ENCODE measurements around the gene PKN2. TPM values are rescaled to one million over a fixed set of nuclear protein-coding genes. Genes with fewer than 3 reads are reported as not detected.

The PKN2 gene
- total and polyA plus RNA-seq, 2 donors from 2014 or later = 7.3 to 49.3 TPM

GRCh38 chr1:88746916-88747315, 62.8 kb downstream of the PKN2 start:
- intact Hi-C loops (cut with DNase I) = no loop called here
- DNase-seq (no peak), FAIRE-seq (no peak)
- Histone ChIP-seq H3K27ac (ENCODE audit: low read depth in 2 of 2, low read length in 2 of 2) (no peak overlapping the region), H3K4me1 (ENCODE audit: control insufficient read depth in 2 of 3, insufficient read depth in 2 of 3, low read depth in 1 of 3, low read length in 3 of 3) (no peaks in the 10 kb centered on the region), H3K27me3 (ENCODE audit: control insufficient read depth, insufficient read depth, low read length) (no peaks in the 10 kb centered on the region), H3K9me3 (ENCODE audit: control insufficient read depth in 2 of 3, insufficient read depth in 1 of 3, low read length in 3 of 3) (no peaks in the 10 kb centered on the region), H3K36me3 (ENCODE audit: control insufficient read depth in 2 of 3, insufficient read depth in 3 of 3, low read length in 3 of 3) (peaks cover 0 to 10% (median 0%) of the 10 kb centered on the region in 3 donors), H3K9ac (ENCODE audit: low read length in 3 of 3) (no peak overlapping the region), H3K4me3 (ENCODE audit: low read length in 3 of 3) (no peak overlapping the region)
- no peak for TF ChIP-seq CTCF (IDR thresholded peaks at IDR 0.05; ENCODE audit: borderline replicate concordance, extremely low read depth, insufficient read depth)

GRCh38 chr1:88751714-88752113, 67.6 kb downstream of the PKN2 start:
- Histone ChIP-seq H3K27me3 (ENCODE audit: control insufficient read depth, insufficient read depth, low read length) (no peaks in the 10 kb centered on the region), H3K4me3 (ENCODE audit: low read length in 3 of 3) (no peak overlapping the region), H3K27ac (ENCODE audit: low read depth in 2 of 2, low read length in 2 of 2) (no peak overlapping the region), H3K9ac (ENCODE audit: low read length in 3 of 3) (no peak overlapping the region), H3K4me1 (ENCODE audit: control insufficient read depth in 2 of 3, insufficient read depth in 2 of 3, low read depth in 1 of 3, low read length in 3 of 3) (no peaks in the 10 kb centered on the region), H3K36me3 (ENCODE audit: control insufficient read depth in 2 of 3, insufficient read depth in 3 of 3, low read length in 3 of 3) (no peaks in the 10 kb centered on the region), H3K9me3 (ENCODE audit: control insufficient read depth in 2 of 3, insufficient read depth in 1 of 3, low read length in 3 of 3) (no peaks in the 10 kb centered on the region)
- intact Hi-C loops (cut with DNase I) = no loop called here
- no peak for DNase-seq
- TF ChIP-seq CTCF (IDR thresholded peaks at IDR 0.05; ENCODE audit: borderline replicate concordance, extremely low read depth, insufficient read depth) = no peak
- FAIRE-seq = no peak

- FAIRE-seq (no peak), DNase-seq (no peak)
- H3K9me3 ChIP-seq (ENCODE audit: control insufficient read depth in 2 of 3, insufficient read depth in 1 of 3, low read length in 3 of 3) = no peaks in the 10 kb centered on the region
- intact Hi-C loops (cut with DNase I) = no loop called here
- no peak for TF ChIP-seq CTCF (IDR thresholded peaks at IDR 0.05; ENCODE audit: borderline replicate concordance, extremely low read depth, insufficient read depth)
- no peak overlapping the region for H3K27ac ChIP-seq (ENCODE audit: low read depth in 2 of 2, low read length in 2 of 2)
- H3K36me3 ChIP-seq (ENCODE audit: control insufficient read depth in 2 of 3, insufficient read depth in 3 of 3, low read length in 3 of 3) = no peaks in the 10 kb centered on the region
- H3K9ac ChIP-seq (ENCODE audit: low read length in 3 of 3) = no peak overlapping the region
- H3K27me3 ChIP-seq (ENCODE audit: control insufficient read depth, insufficient read depth, low read length) = no peaks in the 10 kb centered on the region
- H3K4me1 ChIP-seq (ENCODE audit: control insufficient read depth in 2 of 3, insufficient read depth in 2 of 3, low read depth in 1 of 3, low read length in 3 of 3) = no peaks in the 10 kb centered on the region
- H3K4me3 ChIP-seq (ENCODE audit: low read length in 3 of 3) = no peak overlapping the region
Measured at GRCh38 chr1:88753506-88753905, 69.4 kb downstream of the PKN2 start.

Data from kidney (tissue), 14 donors.